ENCODE data around the gene CNOT4. TPM values are rescaled to one million over a fixed set of nuclear protein-coding genes. Genes with fewer than 3 reads are reported as not detected.
"Not testable (repeated sequence)": the region's sequence is repeated elsewhere in the genome, so short reads cannot be mapped to it uniquely, and the experiment has no call there.

CNOT4 gene
- total RNA-seq, 1 donor from 2014 or later: 19.3 TPM

DNA sequence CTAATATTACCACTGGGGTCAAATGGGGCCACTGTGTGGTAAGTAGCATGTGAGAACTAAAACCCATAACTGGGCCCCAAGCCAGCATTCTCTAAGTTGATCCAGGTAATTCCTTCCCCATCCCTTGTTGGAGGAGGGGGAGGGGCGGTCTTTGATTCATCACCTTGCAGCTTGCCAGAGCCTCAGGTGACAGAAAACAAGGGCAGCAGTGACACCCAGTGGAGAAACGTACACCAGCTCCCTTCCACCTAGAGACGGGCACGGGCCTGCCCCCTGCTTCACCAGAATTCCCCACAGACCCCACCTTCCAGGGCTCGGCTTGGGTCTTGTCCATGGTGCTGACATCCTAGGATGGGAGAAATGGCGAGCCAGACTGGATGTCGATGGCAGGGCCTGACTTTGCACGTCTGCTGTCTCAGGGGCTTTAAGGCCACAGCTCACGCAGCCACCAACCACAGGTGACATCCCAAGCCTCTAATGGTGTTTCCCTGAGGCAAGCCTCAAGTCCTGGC is 174.2 kb downstream of the CNOT4 start:
- H3K4me3 Mint-ChIP-seq (ENCODE audit: low read depth): no peak overlapping the region
- no peaks in the 10 kb centered on the region for H3K36me3 Mint-ChIP-seq (ENCODE audit: low read depth)
- H3K27ac Mint-ChIP-seq: no peak overlapping the region

DNA sequence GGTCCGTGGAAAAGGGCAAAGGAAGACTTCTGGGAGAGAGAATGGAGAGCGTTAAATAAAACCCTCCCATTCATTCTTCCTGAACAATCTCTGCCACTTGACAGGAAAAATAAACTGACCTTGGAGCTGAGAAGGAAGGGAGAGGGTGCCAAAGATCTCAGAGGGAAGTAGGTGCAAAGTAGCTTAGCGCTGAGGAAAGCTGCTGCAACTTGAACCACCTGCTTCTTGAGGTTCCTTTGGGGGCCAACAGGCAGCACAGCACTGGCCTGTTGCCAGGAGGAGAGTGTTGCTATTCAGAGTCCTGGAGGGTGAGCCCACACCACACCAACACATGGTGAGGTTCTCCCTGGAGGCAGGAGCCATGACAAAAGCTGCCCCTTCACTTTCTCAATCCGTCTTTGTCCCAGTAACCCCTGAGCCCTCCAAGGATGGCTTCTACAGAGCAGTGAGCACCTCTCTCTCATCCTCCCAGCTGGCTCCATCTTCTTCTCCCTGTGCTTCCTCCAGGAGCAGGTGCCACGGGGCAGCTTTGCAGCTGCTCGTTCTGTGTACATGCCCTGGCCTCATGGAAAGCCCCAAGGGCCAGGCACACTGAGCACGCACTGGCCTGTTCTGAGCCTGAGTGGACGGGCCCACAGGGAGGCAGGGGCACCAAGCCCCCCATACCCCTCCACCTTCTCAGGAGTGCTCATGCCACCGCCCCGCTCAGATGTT is 174.9 kb downstream of the CNOT4 start:
- peaks cover 2% of the 10 kb centered on the region for H3K4me1 Mint-ChIP-seq (ENCODE audit: low read depth)
- H3K27me3 Mint-ChIP-seq (ENCODE audit: low read depth): no peaks in the 10 kb centered on the region
- no peak overlapping the region for H3K27ac Mint-ChIP-seq
- H3K36me3 Mint-ChIP-seq (ENCODE audit: low read depth): no peaks in the 10 kb centered on the region
- DNase-seq (ENCODE audit: low spot score): no peak
- intact Hi-C loops (cut with micrococcal nuclease): loop anchor here (2.0 kb wide), 1 partner anchor 54 kb away; no protein-coding TSS in a partner anchor
- H3K4me3 Mint-ChIP-seq (ENCODE audit: low read depth): no peak overlapping the region
- peaks cover 12% of the 10 kb centered on the region for H3K9me3 Mint-ChIP-seq

More for the DNA sequence above, 174.2 kb downstream of the CNOT4 start:
- Mint-ChIP-seq H3K27me3 (ENCODE audit: low read depth) (no peaks in the 10 kb centered on the region), H3K4me1 (ENCODE audit: low read depth) (peaks cover 2% of the 10 kb centered on the region), H3K9me3 (peaks cover 12% of the 10 kb centered on the region)
- intact Hi-C loops (cut with micrococcal nuclease): loop anchor here (2.0 kb wide), 1 partner anchor 55 kb away; no protein-coding TSS in a partner anchor
- no peak for DNase-seq (ENCODE audit: low spot score)

DNA sequence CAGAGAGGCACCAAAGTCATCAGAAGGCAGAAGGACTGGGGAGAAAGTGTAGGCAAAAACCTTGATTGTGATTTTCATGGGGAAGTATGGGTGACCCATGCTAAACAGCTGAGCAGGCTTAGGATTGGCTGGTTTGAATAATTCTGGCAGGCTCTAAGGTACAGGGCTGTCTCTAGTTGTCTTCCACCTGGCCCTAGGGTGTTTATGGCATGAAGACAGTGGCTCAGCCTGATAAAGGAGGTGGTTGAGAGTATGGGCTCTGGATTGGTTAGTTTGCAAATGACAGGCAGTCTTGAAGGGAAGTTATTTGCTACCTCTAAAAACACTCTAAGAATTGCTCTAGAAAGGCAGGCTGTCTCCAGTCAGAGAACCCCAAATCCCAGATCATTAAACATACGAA is 176.0 kb downstream of the CNOT4 start:
- Mint-ChIP-seq H3K4me3 (ENCODE audit: low read depth) (no peak overlapping the region), H3K27me3 (ENCODE audit: low read depth) (no peaks in the 10 kb centered on the region), H3K27ac (no peak overlapping the region), H3K36me3 (ENCODE audit: low read depth) (no peaks in the 10 kb centered on the region), H3K9me3 (peaks cover 12% of the 10 kb centered on the region), H3K4me1 (ENCODE audit: low read depth) (peaks cover 2% of the 10 kb centered on the region)
- no peak for DNase-seq (ENCODE audit: low spot score)
- intact Hi-C loops (cut with micrococcal nuclease): loop anchor here (2.0 kb wide), 1 partner anchor 53 kb away; no protein-coding TSS in a partner anchor

DNA sequence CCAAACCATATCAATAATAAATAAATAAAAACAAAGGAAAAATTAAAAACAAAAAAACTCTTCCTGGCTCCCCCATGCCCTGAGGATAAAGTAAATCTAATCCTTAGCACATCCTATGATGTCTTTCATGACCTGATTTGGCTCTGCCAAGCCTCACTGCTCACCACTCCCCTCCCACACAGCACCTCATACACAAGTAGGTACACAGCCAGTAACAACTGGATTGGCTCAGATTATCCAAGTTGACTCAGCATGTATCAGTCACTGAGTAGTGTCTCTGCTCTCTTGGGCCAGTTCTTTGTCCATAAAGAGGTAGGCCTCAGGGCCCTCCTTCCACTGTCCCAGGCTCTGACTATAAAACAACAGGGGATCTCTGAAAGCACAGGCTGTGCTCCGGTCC is 176.7 kb downstream of the CNOT4 start:
- no peak for DNase-seq (ENCODE audit: low spot score)
- Mint-ChIP-seq H3K4me1 (ENCODE audit: low read depth) (peaks cover 2% of the 10 kb centered on the region), H3K36me3 (ENCODE audit: low read depth) (no peaks in the 10 kb centered on the region), H3K27ac (no peak overlapping the region), H3K27me3 (ENCODE audit: low read depth) (no peaks in the 10 kb centered on the region), H3K9me3 (peaks cover 12% of the 10 kb centered on the region), H3K4me3 (ENCODE audit: low read depth) (no peak overlapping the region)
- intact Hi-C loops (cut with micrococcal nuclease): no loop called here

DNA sequence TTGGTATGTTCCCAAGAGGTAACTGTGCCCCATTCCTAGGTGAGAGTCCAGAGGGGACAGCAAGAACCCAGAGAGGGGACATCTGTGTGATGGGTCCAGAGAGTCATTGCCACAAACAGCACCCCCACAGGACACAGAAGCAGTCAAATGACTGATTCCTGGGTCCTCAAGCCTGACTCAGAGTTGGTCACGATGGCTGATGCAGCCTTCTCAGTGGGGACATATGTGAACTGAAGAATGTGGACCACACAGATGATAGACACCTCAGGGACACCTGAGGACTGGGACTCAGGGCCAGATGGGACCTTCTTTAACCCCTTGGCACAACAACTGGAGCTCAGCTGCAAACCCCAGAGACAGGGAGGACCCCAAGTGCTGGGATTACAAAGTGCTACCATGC is 179.8 kb downstream of the CNOT4 start:
- no peak overlapping the region for H3K4me3 Mint-ChIP-seq (ENCODE audit: low read depth)
- H3K27ac Mint-ChIP-seq: no peak overlapping the region
- peaks cover 2% of the 10 kb centered on the region for H3K4me1 Mint-ChIP-seq (ENCODE audit: low read depth)
- no peak for DNase-seq (ENCODE audit: low spot score)
- no peaks in the 10 kb centered on the region for H3K36me3 Mint-ChIP-seq (ENCODE audit: low read depth)
- H3K27me3 Mint-ChIP-seq (ENCODE audit: low read depth): no peaks in the 10 kb centered on the region
- H3K9me3 Mint-ChIP-seq: peaks cover 12% of the 10 kb centered on the region
- intact Hi-C loops (cut with micrococcal nuclease): no loop called here

DNA sequence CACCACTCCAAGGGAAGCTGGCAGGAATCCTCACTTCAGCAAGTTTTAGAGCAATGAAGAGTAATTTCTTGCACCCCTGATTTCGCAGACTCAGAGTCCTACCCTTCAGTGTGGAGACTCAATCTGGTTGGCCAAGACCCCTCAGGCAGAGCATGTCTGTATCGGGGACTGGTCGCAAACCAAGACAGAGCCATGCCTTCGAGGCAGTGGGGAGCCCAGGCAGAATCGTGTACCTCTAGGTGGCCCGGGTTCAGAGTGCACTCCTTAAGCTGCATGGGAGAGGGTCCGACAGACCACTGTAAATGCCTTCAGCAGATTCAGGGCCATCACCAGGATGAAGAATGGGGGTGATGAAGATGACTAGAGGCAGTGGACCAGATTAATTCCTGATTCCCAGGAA is 181.4 kb downstream of the CNOT4 start:
- no peaks in the 10 kb centered on the region for H3K27me3 Mint-ChIP-seq (ENCODE audit: low read depth)
- no peaks in the 10 kb centered on the region for H3K36me3 Mint-ChIP-seq (ENCODE audit: low read depth)
- peaks cover 2% of the 10 kb centered on the region for H3K4me1 Mint-ChIP-seq (ENCODE audit: low read depth)
- intact Hi-C loops (cut with micrococcal nuclease): no loop called here
- no peak overlapping the region for H3K27ac Mint-ChIP-seq
- no peak overlapping the region for H3K4me3 Mint-ChIP-seq (ENCODE audit: low read depth)
- H3K9me3 Mint-ChIP-seq: peaks cover 20% of the 10 kb centered on the region
- DNase-seq (ENCODE audit: low spot score): no peak

DNA sequence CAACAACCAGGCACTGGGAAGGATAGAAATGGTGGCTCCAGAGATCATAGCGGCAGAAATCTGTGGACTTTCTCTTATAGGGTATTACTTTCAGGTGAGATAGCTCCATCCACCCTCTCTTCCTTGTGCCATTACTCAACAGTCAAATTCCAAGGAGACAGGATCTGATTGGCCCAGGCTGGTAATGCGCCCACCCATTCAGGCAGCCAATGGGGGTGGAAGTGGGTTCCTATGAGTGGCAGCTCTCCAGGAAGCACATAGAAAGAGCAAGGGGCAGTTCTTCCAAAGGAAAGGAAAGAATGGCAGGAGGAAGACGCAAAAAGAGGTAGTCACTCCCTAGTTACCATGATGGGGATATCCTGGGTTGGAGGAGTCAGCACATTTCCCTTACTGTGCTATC is 181.8 kb downstream of the CNOT4 start:
- no peak overlapping the region for H3K27ac Mint-ChIP-seq

DNA sequence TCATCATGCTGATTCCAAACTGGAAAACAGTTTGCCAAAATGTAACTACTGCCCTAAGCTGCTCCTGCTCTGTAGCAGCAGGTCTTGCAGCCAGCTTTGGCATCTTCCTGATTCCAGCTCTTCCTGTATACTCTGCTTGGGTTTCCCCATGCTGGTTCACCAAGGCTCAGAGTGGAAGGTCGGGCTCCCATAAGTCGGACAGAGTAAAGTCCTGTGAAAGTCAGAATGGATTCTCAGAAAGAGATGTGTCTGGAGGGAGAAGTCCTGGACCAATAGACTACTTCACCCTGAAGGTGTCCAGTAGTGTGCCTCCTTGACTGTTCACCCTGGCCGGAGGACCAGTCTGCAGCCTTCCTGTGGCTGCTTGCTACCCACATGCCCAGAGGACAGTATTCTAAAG is 182.4 kb downstream of the CNOT4 start:
- Mint-ChIP-seq H3K4me3 (ENCODE audit: low read depth) (no peak overlapping the region), H3K9me3 (peaks cover 17% of the 10 kb centered on the region), H3K27me3 (ENCODE audit: low read depth) (no peaks in the 10 kb centered on the region), H3K27ac (no peak overlapping the region), H3K36me3 (ENCODE audit: low read depth) (no peaks in the 10 kb centered on the region), H3K4me1 (ENCODE audit: low read depth) (peaks cover 2% of the 10 kb centered on the region)
- intact Hi-C loops (cut with micrococcal nuclease): no loop called here
- no peak for DNase-seq (ENCODE audit: low spot score)

More for the DNA sequence above, 181.8 kb downstream of the CNOT4 start:
- no peak for DNase-seq (ENCODE audit: low spot score)
- H3K27me3 Mint-ChIP-seq (ENCODE audit: low read depth): no peaks in the 10 kb centered on the region
- no peaks in the 10 kb centered on the region for H3K36me3 Mint-ChIP-seq (ENCODE audit: low read depth)
- intact Hi-C loops (cut with micrococcal nuclease): no loop called here
- H3K9me3 Mint-ChIP-seq: peaks cover 17% of the 10 kb centered on the region
- no peak overlapping the region for H3K4me3 Mint-ChIP-seq (ENCODE audit: low read depth)
- H3K4me1 Mint-ChIP-seq (ENCODE audit: low read depth): peaks cover 2% of the 10 kb centered on the region

DNA sequence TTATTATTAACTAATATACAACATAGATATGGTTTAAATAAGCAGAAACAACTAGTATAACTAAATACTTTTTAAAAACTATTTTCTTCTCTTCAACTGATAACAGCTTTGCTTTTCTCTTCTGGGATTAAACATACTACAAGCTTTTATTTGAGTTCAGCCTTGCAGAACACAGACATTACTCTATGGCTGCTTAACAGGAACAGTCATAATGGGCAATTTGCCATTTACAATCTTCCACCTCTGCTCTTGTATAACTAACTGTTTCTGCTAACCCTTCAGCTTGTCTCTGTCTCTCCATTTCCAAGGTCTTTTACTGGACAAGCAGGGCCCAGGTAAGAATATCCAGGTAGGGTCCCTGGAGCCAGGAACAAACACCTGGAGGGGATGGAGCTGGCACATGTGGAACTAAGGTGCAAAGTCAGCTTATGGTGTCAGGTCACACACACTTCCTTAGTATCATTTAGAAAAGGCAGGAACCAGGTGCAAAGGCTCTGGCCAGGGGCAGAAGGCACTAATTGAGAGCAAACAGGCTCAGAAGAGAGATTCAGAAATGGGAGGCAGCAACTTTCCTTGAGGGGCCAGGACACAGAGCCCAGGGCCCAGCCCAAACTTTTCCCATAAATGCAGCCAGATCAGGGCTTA is 183.1 kb downstream of the CNOT4 start:
- no peak overlapping the region for H3K4me3 Mint-ChIP-seq (ENCODE audit: low read depth)
- no peaks in the 10 kb centered on the region for H3K36me3 Mint-ChIP-seq (ENCODE audit: low read depth)
- intact Hi-C loops (cut with micrococcal nuclease): no loop called here
- no peaks in the 10 kb centered on the region for H3K27me3 Mint-ChIP-seq (ENCODE audit: low read depth)
- peaks cover 17% of the 10 kb centered on the region for H3K9me3 Mint-ChIP-seq
- no peak overlapping the region for H3K27ac Mint-ChIP-seq
- DNase-seq (ENCODE audit: low spot score): no peak
- H3K4me1 Mint-ChIP-seq (ENCODE audit: low read depth): peaks cover 2% of the 10 kb centered on the region

DNA sequence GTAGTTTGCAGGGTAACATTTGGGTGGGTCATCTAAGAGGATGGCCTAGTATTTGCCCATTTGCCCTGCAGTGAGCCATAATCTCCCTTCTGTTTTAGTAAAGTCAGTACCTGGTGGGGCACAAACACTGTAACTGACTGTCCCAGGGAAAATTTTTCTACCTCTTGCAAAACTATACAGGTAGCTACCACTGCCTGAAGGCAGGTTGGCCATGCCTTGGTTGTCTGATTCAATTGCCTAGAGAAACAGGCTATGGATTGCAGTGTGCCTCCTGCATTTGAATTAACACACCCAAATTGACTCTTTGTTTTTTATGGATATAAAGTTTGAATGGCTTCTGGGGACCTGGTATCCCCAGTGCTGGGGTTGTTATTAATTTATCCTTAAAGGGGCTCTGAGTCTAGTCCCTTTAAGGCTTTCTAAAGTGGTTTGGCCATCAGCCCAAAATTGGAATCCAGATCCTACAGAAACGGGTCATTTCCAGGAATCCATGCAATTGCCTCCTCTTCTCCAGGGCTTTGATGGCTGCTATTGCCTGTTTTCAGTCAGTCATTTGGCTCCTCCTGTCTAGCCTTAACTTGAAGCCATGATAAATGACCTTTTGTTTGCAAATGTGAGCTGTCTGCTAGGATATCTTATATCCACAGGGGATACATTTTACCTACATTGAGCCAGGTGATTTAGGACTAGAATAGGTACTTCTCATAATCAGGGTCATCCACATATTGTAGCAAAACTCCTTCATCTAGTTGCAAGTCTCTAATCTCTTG is 187.1 kb downstream of the CNOT4 start:
- H3K27me3 Mint-ChIP-seq (ENCODE audit: low read depth): no peaks in the 10 kb centered on the region

DNA sequence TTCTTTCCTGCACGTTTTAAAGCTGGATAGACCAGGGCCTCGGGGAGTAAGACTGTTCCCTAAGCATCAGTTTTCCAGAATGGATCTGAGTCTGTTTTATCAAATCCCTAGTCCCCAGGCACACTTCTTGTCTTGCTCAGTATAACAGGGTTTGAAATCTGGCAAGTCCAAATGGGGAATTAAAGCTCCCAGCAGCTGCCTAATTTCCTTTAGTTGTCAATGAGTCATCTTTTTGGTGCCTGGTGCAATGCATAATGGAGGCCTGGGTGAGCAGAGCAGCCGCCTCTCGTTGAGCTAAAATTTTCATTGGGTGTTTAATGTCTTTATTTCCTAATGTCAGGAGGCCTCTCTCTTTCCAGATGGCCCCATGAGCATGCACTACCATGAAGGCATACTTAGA is 188.3 kb downstream of the CNOT4 start:
- no peak overlapping the region for H3K4me3 Mint-ChIP-seq (ENCODE audit: low read depth)
- intact Hi-C loops (cut with micrococcal nuclease): no loop called here
- H3K9me3 Mint-ChIP-seq: peaks cover 8% of the 10 kb centered on the region
- no peaks in the 10 kb centered on the region for H3K4me1 Mint-ChIP-seq (ENCODE audit: low read depth)
- H3K36me3 Mint-ChIP-seq (ENCODE audit: low read depth): no peaks in the 10 kb centered on the region
- no peak overlapping the region for H3K27ac Mint-ChIP-seq
- no peak for DNase-seq (ENCODE audit: low spot score)
- no peaks in the 10 kb centered on the region for H3K27me3 Mint-ChIP-seq (ENCODE audit: low read depth)

More for the DNA sequence above, 187.1 kb downstream of the CNOT4 start:
- Mint-ChIP-seq H3K4me1 (ENCODE audit: low read depth) (no peaks in the 10 kb centered on the region), H3K4me3 (ENCODE audit: low read depth) (no peak overlapping the region), H3K9me3 (peaks cover 8% of the 10 kb centered on the region), H3K36me3 (ENCODE audit: low read depth) (no peaks in the 10 kb centered on the region), H3K27ac (no peak overlapping the region)
- intact Hi-C loops (cut with micrococcal nuclease): no loop called here
- DNase-seq (ENCODE audit: low spot score): no peak

DNA sequence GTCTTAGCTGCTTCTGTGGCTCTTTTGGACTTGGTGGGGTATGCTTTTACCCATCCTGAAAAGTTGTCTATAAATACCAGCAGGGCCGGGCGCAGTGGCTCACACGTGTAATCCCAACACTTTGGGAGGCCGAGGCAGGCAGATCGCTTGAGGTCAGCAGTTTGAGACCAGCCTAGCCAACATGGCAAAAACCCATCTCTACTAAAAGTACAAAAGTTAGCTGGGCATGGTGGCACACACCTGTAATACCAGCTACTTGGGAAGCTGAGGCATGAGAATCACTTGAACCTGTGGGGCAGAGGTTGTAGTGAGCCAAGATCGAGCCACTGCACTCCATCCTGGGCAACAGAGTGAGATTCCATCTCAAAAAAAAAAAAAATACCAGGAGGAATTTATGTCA is 188.9 kb downstream of the CNOT4 start:
- H3K4me3 Mint-ChIP-seq (ENCODE audit: low read depth); H3K36me3 Mint-ChIP-seq (ENCODE audit: low read depth); H3K4me1 Mint-ChIP-seq (ENCODE audit: low read depth); H3K27me3 Mint-ChIP-seq (ENCODE audit: low read depth); H3K9me3 Mint-ChIP-seq; intact Hi-C loops (cut with micrococcal nuclease); DNase-seq (ENCODE audit: low spot score); H3K27ac Mint-ChIP-seq: not testable (repeated sequence)

DNA sequence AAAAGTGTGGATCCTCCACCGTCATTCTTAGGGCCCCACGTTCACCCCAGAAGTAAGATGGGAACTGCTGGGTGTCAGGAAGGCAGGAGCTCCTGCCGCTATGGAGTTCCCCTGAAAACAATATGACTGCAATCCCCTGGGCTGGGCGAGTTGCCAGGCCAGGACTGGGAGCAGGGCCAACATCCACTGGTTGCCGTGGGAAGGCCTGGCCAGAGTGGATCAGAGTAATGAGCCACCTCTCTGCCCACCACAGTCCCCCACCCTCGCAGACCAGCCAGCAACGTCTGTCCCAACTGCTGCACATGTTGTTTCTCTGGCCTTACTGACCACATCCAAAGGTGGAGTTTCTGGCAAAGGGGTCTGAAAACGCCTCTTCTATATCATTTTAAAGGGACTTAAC is 189.6 kb downstream of the CNOT4 start:
- intact Hi-C loops (cut with micrococcal nuclease): no loop called here
- Mint-ChIP-seq H3K9me3 (peaks cover 8% of the 10 kb centered on the region), H3K4me1 (ENCODE audit: low read depth) (no peaks in the 10 kb centered on the region), H3K36me3 (ENCODE audit: low read depth) (no peaks in the 10 kb centered on the region), H3K27ac (no peak overlapping the region), H3K27me3 (ENCODE audit: low read depth) (no peaks in the 10 kb centered on the region), H3K4me3 (ENCODE audit: low read depth) (no peak overlapping the region)
- DNase-seq (ENCODE audit: low spot score): no peak
